Smooth muscle cell (in vitro differentiated cells): ENCODE measurements around the gene RABL2A. TPM values are rescaled to one million over a fixed set of nuclear protein-coding genes. Genes with fewer than 3 reads are reported as not detected.
"Not testable (repeated sequence)": the region's sequence is repeated elsewhere in the genome, so short reads cannot be mapped to it uniquely, and the experiment has no call there.

Experiments used
- DNase-seq: peaks from one replicate; lab custom pipeline; 2025; ENCODE audit not compliant: unreplicated experiment; lab: John Stamatoyannopoulos, UW
- H2AFZ ChIP-seq: fragments of 200-600 bp; sonication (generic); 2 replicates; pipeline ENCODE4 v1.6.0; 2016; ENCODE audit warnings: antibody characterized with exemption, low read depth, mild to moderate bottlenecking
- H3F3A ChIP-seq: fragments of 200-600 bp; sonication (generic); 2 replicates; pipeline ENCODE4 v1.6.0; 2017; ENCODE audit warnings: antibody characterized with exemption, low read depth
- H3K27ac ChIP-seq: fragments of 200-600 bp; sonication (generic); 2 replicates; pipeline ENCODE4 v1.5.1; 2016; ENCODE audit warnings: low read depth, mild to moderate bottlenecking
- H3K27me3 ChIP-seq: fragments of 200-600 bp; sonication (generic); 2 replicates; pipeline ENCODE4 v1.6.1; 2016; ENCODE audit warnings: low read depth, mild to moderate bottlenecking
- H3K36me3 ChIP-seq: fragments of 200-600 bp; sonication (generic); 2 replicates; pipeline ENCODE4 v1.5.1; 2016; ENCODE audit warnings: low read depth
- H3K4me1 ChIP-seq: fragments of 200-600 bp; sonication (generic); 2 replicates; pipeline ENCODE4 v1.5.1; 2016; ENCODE audit warnings: low read depth
- H3K4me2 ChIP-seq: fragments of 200-600 bp; sonication (generic); 2 replicates; pipeline ENCODE4 v1.6.0; 2016; ENCODE audit warnings: mild to moderate bottlenecking
- H3K4me3 ChIP-seq: fragments of 200-600 bp; sonication (generic); 2 replicates; pipeline ENCODE4 v1.5.1; 2016; ENCODE audit warnings: mild to moderate bottlenecking
- H3K79me2 ChIP-seq: fragments of 200-600 bp; sonication (generic); 2 replicates; pipeline ENCODE4 v1.6.0; 2016; ENCODE audit warnings: low read depth, mild to moderate bottlenecking
- H3K9ac ChIP-seq: fragments of 200-600 bp; sonication (generic); 2 replicates; pipeline ENCODE4 v1.6.0; 2016; ENCODE audit warnings: low read depth
- H3K9me3 ChIP-seq: fragments of 200-600 bp; sonication (generic); replicated peaks from 2 replicates; pipeline ENCODE4 v1.5.1; 2016; ENCODE audit warnings: low read depth
- H4K20me1 ChIP-seq: fragments of 200-600 bp; sonication (generic); 2 replicates; pipeline ENCODE4 v1.6.0; 2016; ENCODE audit warnings: low read depth
- CTCF ChIP-seq: fragments of 200-600 bp; sonication (generic); IDR thresholded peaks from 2 replicates; pipeline ENCODE4 v1.5.1; 2017; ENCODE audit warnings: borderline replicate concordance, mild to moderate bottlenecking, antibody characterized with exemption; ENCODE audit not compliant: insufficient read depth, poor library complexity, severe bottlenecking
- WGBS: methylation state at CpG from one replicate; pipeline ENCODE4 v1.1.7; 2016; ENCODE audit warnings: low lambda C conversion rate; 5-methylcytosine and 5-hydroxymethylcytosine counted together
- microRNA-seq: library from miRNA; unstranded; fragments of <30 nt; microRNA quantifications from one replicate; pipeline ENCODE4, GENCODE V29; 2016; ENCODE audit warnings: borderline number of aligned reads
- polyA plus RNA-seq: library from polyadenylated mRNA; unstranded; fragments of >200 nt; fragmentation: Nextera tagmentation; extraction: Ambion mirVana; gene quantifications from 2 replicates; pipeline ENCODE4 v1.2.1, GENCODE V29; 2016
- small RNA-seq: library from RNA; depleted of rRNA; stranded (forward); fragments of <200 nt; gene quantifications from one replicate; pipeline ENCODE3, GENCODE V24; 2014
- total RNA-seq: library from RNA; depleted of rRNA; stranded (reverse); fragments of >200 nt; gene quantifications from 2 replicates; pipeline ENCODE4 v1.2.3, GENCODE V29; 2014

The RABL2A gene
- total and polyA plus RNA-seq, 2 experiments from 2014 or later, result 10.9 to 11.3 TPM

GRCh38 chr2:113686537-113686936 is 59.5 kb downstream of the RABL2A start:
- Histone ChIP-seq H3K36me3 (no peaks in the 10 kb centered on the region), H3K27ac (no peak overlapping the region), H3K4me2 (no peak overlapping the region), H3K27me3 (peaks cover 1% of the 10 kb centered on the region), H3K79me2 (no peaks in the 10 kb centered on the region), H3K4me3 (no peak overlapping the region), H3K4me1 (no peaks in the 10 kb centered on the region), H3F3A (no peaks in the 10 kb centered on the region), H2AFZ (no peak overlapping the region), H3K9me3 (no peaks in the 10 kb centered on the region), H3K9ac (no peak overlapping the region), H4K20me1 (no peaks in the 10 kb centered on the region)
- no peak for DNase-seq
- WGBS, result 88% methylated on average over 2 of the region's 2 CpGs
- TF ChIP-seq CTCF, result no peak

GRCh38 chr2:113690871-113691270 is 63.8 kb downstream of the RABL2A start:
- H3K27me3 ChIP-seq, H3F3A ChIP-seq, H3K27ac ChIP-seq, H3K9me3 ChIP-seq, H3K9ac ChIP-seq, DNase-seq, H3K4me1 ChIP-seq, H2AFZ ChIP-seq, H4K20me1 ChIP-seq, H3K4me3 ChIP-seq, H3K4me2 ChIP-seq, H3K79me2 ChIP-seq, H3K36me3 ChIP-seq: not testable (repeated sequence)
- WGBS, result 63% methylated on average over 3 of the region's 3 CpGs

Small RNAs within 50 kb of the gene (microRNA-seq; reads per million reads assigned to microRNA genes)
- gene MIR1302-3, result not detected

Small RNAs within 50 kb of the gene (small RNA-seq; reads per million reads assigned to genes)
- gene MIR1302-3 (not detected), gene RNU6-744P (not detected)

Other genes with a start within 250 kb of the RABL2A start
- 24.4 and 37.0 TPM in 2 replicates for gene ZNG1B, start 189.6 kb upstream of the RABL2A start, total RNA-seq
- 48.6 and 52.0 TPM in 2 replicates for gene ZNG1B, start 189.6 kb upstream of the RABL2A start, polyA plus RNA-seq
- gene FOXD4L1, start 128.6 kb upstream of the RABL2A start, total RNA-seq, result not detected in 2 replicates
- gene FOXD4L1, start 128.6 kb upstream of the RABL2A start, polyA plus RNA-seq, result not detected in 2 replicates
- gene SLC35F5, start 129.4 kb downstream of the RABL2A start, total RNA-seq, result 83.7 and 121 TPM in 2 replicates
- 40.0 and 47.8 TPM in 2 replicates for gene SLC35F5, start 129.4 kb downstream of the RABL2A start, polyA plus RNA-seq